ENCODE results near the gene ZNF549. TPM values are rescaled to one million over a fixed set of nuclear protein-coding genes. Genes with fewer than 3 reads are reported as not detected.
"Not testable (repeated sequence)": the region's sequence is repeated elsewhere in the genome, so short reads cannot be mapped to it uniquely, and the experiment has no call there.

The ZNF549 gene
- total RNA-seq (2022) (5.2 and 5.5 TPM in 2 replicates), Bru-seq, nascent RNA (percentile 60 among the genes with signal in this experiment), BruChase-seq, experiment 1, labeled RNA remaining after a 2-hour chase (percentile 66 among the genes with signal in this experiment), BruChase-seq, experiment 2, labeled RNA remaining after a 6-hour chase (percentile 57 among the genes with signal in this experiment)
- long read RNA-seq, full-length matches to known transcripts: 4 of 7 reads
- long read RNA-seq, partial matches to known transcripts: 0 of 7 reads
- long read RNA-seq, other reads (novel, unspliced or antisense): 3 of 7 reads

GRCh38 chr19:57527136-57527881 is at the start of gene ZNF549:
TSS of gene ZNF549 (plus strand) at chr19:57527356. CDS start at chr19:57527574, 218 bp downstream.
- no peaks in the 10 kb centered on the region for H3K27me3 Mint-ChIP-seq (ENCODE audit: insufficient read depth, unreplicated experiment)
- H3K9me3 Mint-ChIP-seq (ENCODE audit: unreplicated experiment): peaks cover 25% of the 10 kb centered on the region
- peaks cover 8% of the 10 kb centered on the region for H3K4me1 Mint-ChIP-seq (ENCODE audit: low read depth, unreplicated experiment)
- Histone ChIP-seq H3K27me3 (replicated peaks; ENCODE audit: control insufficient read depth, insufficient read depth, low read length) (no peaks in the 10 kb centered on the region), H3K36me3 (ENCODE audit: control insufficient read depth, insufficient read depth, low read length) (no peaks in the 10 kb centered on the region), H3K9me3 (peaks cover 8% of the 10 kb centered on the region; the same call in 1 of the 2 replicates), H3K4me1 (no peaks in the 10 kb centered on the region), H3K4me3 (ENCODE audit: low read depth, low read length) (peak within 1 kb of the TSS; percentile 86)
- peaks cover 4% of the 10 kb centered on the region for H3K36me3 Mint-ChIP-seq (ENCODE audit: insufficient read depth, unreplicated experiment)
- POLR2A ChIA-PET: interaction anchor here (0.6 kb wide), 1 partner anchor 321 kb away, joined by 6 read pairs; no protein-coding TSS in a partner anchor
- BruUV-seq (replicated peaks): TSS peak; percentile 31
- TF ChIP-seq, protein P1, sequence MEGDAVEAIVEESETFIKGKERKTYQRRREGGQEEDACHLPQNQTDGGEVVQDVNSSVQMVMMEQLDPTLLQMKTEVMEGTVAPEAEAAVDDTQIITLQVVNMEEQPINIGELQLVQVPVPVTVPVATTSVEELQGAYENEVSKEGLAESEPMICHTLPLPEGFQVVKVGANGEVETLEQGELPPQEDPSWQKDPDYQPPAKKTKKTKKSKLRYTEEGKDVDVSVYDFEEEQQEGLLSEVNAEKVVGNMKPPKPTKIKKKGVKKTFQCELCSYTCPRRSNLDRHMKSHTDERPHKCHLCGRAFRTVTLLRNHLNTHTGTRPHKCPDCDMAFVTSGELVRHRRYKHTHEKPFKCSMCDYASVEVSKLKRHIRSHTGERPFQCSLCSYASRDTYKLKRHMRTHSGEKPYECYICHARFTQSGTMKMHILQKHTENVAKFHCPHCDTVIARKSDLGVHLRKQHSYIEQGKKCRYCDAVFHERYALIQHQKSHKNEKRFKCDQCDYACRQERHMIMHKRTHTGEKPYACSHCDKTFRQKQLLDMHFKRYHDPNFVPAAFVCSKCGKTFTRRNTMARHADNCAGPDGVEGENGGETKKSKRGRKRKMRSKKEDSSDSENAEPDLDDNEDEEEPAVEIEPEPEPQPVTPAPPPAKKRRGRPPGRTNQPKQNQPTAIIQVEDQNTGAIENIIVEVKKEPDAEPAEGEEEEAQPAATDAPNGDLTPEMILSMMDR (IDR thresholded peaks at IDR 0.05; ENCODE audit: insufficient read depth in 1 of 2, low read depth in 1 of 2, low read length in 1 of 2, severe bottlenecking in 1 of 2, unreplicated experiment in 1 of 2): no peak
- peak within 1 kb of the TSS; percentile 83 for H3K27ac Mint-ChIP-seq (ENCODE audit: unreplicated experiment)
- intact Hi-C loops (cut with micrococcal nuclease; ENCODE audit: unreplicated experiment): loop anchor here (1.0 kb wide), 1 partner anchor 32 kb away; the partner anchor contains the start of gene ZNF550
- peak; percentile 88 to 91 for DNase-seq
- CTCF ChIA-PET: interaction anchor here (0.6 kb wide), 1 partner anchor 42 kb away, joined by 3 read pairs; no protein-coding TSS in a partner anchor
- peak within 1 kb of the TSS; percentile 87 for H3K4me3 Mint-ChIP-seq (ENCODE audit: unreplicated experiment)

DNA sequence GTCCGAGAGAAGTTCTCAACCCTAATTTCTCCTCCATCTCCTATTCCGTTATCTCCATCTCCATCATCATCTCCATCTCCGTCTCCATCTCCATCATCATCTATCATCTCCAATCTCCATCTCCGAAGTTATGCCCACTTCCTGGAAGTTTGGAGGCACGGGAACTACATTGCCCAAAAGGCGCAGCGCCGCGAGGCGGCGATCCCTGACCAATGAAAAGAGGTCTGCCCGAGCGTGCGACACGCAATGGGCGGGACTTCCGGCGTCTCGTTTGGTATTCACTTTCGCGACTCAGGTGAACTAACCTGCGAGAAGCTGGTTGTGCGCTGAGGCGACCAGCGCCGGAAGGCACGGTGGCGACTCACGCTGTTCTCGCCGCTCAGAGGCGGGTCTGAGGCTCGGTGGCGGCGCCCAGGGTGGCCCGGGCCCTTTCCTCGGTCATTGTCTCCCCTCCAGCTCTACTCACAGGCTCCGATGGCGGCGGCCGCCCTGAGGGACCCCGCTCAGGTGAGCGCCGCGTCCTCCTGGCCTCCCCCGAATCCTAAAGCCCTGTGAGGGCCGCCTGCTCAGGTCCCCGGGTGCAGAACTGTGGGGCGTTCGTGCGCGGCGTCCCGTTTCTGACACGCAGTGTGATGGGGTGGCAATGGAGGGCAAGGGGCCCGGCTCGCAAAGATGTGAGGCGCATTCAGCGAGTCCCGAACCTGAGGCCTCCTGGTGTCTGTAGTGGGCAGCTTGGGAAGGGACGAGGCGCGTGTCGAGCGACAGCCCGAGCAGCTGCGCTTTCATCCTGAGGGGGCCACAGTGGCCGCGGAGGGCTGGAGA is 39.5 kb upstream of the ZNF549 start, which contains the start of gene ZNF419:
TSS of gene ZNF419 (plus strand) at position 274 of the 822 bp plus-strand sequence. CDS start at position 475, 201 bp downstream.
- peaks cover 30% of the 10 kb centered on the region for H3K9me3 Mint-ChIP-seq (ENCODE audit: unreplicated experiment)
- H3K36me3 ChIP-seq (ENCODE audit: control insufficient read depth, insufficient read depth, low read length); H3K4me1 ChIP-seq; BruUV-seq (replicated peaks); H3K4me1 Mint-ChIP-seq (ENCODE audit: low read depth, unreplicated experiment); H3K27me3 Mint-ChIP-seq (ENCODE audit: insufficient read depth, unreplicated experiment); H3K27me3 ChIP-seq (replicated peaks; ENCODE audit: control insufficient read depth, insufficient read depth, low read length): not testable (repeated sequence)
- H3K9me3 ChIP-seq: peaks cover 14% of the 10 kb centered on the region; the same call in 1 of the 2 replicates
- peak within 1 kb of the TSS; percentile 40 for H3K4me3 Mint-ChIP-seq (ENCODE audit: unreplicated experiment)
- ChIA-PET CTCF (interaction anchor here (0.9 kb wide), 1 partner anchor 10 kb away, joined by 5 read pairs; the partner anchor contains the start of gene ZNF772), POLR2A (interaction anchor here (0.6 to 1.4 kb wide), 3 partner anchors 12 to 194 kb away, joined by 4 to 11 read pairs (median 6); partner anchors contain the start of genes ZNF551 and ZNF773)
- peak within 1 kb of the TSS; percentile 62 for H3K27ac Mint-ChIP-seq (ENCODE audit: unreplicated experiment)
- DNase-seq: peak; percentile 96
- intact Hi-C loops (cut with micrococcal nuclease; ENCODE audit: unreplicated experiment): loop anchor here (1.0 kb wide), 1 partner anchor 52 kb away; the partner anchor contains the start of gene ZNF749
- peak within 1 kb of the TSS; percentile 96 for H3K4me3 ChIP-seq (ENCODE audit: low read depth, low read length)
- peaks cover 32% of the 10 kb centered on the region for H3K36me3 Mint-ChIP-seq (ENCODE audit: insufficient read depth, unreplicated experiment)

GRCh38 chr19:57488299-57488644 is 38.9 kb upstream of the ZNF549 start:
- Mint-ChIP-seq H3K36me3 (ENCODE audit: insufficient read depth, unreplicated experiment) (peaks cover 36% of the 10 kb centered on the region), H3K4me3 (ENCODE audit: unreplicated experiment) (peak overlapping the region; percentile 40), H3K9me3 (ENCODE audit: unreplicated experiment) (peaks cover 30% of the 10 kb centered on the region), H3K27ac (ENCODE audit: unreplicated experiment) (peak overlapping the region; percentile 62)
- H3K27me3 ChIP-seq (replicated peaks; ENCODE audit: control insufficient read depth, insufficient read depth, low read length); H3K4me1 ChIP-seq; POLR2A ChIA-PET; CTCF ChIA-PET; intact Hi-C loops (cut with micrococcal nuclease; ENCODE audit: unreplicated experiment); H3K4me1 Mint-ChIP-seq (ENCODE audit: low read depth, unreplicated experiment); H3K27me3 Mint-ChIP-seq (ENCODE audit: insufficient read depth, unreplicated experiment); H3K36me3 ChIP-seq (ENCODE audit: control insufficient read depth, insufficient read depth, low read length); DNase-seq: not testable (repeated sequence)
- Histone ChIP-seq H3K4me3 (ENCODE audit: low read depth, low read length) (peak overlapping the region; percentile 18), H3K9me3 (peaks cover 14% of the 10 kb centered on the region; the same call in 1 of the 2 replicates)
- TSS peak; percentile 56 for BruUV-seq (replicated peaks)

GRCh38 chr19:57499332-57499679 is 27.9 kb upstream of the ZNF549 start:
- H3K4me1 ChIP-seq; H3K27me3 ChIP-seq (replicated peaks; ENCODE audit: control insufficient read depth, insufficient read depth, low read length); BruUV-seq (replicated peaks); intact Hi-C loops (cut with micrococcal nuclease; ENCODE audit: unreplicated experiment); DNase-seq; H3K36me3 ChIP-seq (ENCODE audit: control insufficient read depth, insufficient read depth, low read length); H3K27ac Mint-ChIP-seq (ENCODE audit: unreplicated experiment); H3K4me3 ChIP-seq (ENCODE audit: low read depth, low read length); H3K27me3 Mint-ChIP-seq (ENCODE audit: insufficient read depth, unreplicated experiment): not testable (repeated sequence)
- H3K4me1 Mint-ChIP-seq (ENCODE audit: low read depth, unreplicated experiment): peaks cover 14% of the 10 kb centered on the region
- peak overlapping the region; percentile 38 for H3K4me3 Mint-ChIP-seq (ENCODE audit: unreplicated experiment)
- peaks cover 11% of the 10 kb centered on the region for H3K9me3 ChIP-seq
- peaks cover 42% of the 10 kb centered on the region for H3K36me3 Mint-ChIP-seq (ENCODE audit: insufficient read depth, unreplicated experiment)
- CTCF ChIA-PET: interaction anchor here (0.6 kb wide), 1 partner anchor 509 kb away, joined by 3 read pairs; no protein-coding TSS in a partner anchor
- peaks cover 35% of the 10 kb centered on the region for H3K9me3 Mint-ChIP-seq (ENCODE audit: unreplicated experiment)
- POLR2A ChIA-PET: interaction anchor here (0.6 to 1.0 kb wide), 2 partner anchors 12 to 513 kb away, joined by 3 to 11 read pairs; partner anchors contain the start of gene ZNF419

DNA sequence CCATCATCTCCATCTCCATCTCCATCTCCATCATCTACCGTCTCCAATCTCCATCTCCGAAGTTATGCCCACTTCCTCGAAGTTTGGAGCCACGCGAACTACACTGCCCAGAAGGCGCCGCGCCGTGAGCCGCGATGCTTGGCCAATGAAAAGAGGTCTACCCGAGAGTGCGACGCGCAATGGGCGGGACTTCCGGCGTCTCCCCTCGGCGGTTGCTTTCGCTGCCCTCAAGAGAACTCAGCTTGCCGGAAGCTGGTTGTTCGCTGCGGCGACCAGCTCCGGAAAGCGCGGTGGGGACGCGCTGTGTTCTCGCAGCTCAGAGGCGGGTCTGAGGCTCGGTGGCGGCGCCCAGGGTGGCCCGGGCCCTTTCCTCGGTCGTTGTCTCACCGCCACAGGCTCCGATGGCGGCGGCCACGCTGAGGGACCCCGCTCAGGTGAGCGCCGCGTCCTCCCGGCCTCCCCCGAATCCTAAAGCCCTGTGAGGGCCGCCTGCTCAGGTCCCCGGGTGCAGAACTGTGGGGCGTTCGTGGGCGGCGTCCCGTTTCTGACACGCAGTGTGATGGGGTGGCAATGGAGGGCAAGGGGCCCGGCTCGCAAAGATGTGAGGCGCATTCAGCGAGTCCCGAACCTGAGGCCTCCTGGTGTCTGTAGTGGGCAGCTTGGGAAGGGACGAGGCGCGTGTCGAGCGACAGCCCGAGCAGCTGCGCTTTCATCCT is 27.3 kb upstream of the ZNF549 start, which contains the start of gene ZNF773:
TSS of gene ZNF773 (plus strand) at position 259 of the 716 bp plus-strand sequence. CDS start at position 402, 143 bp downstream.
- H3K4me3 Mint-ChIP-seq (ENCODE audit: unreplicated experiment): peak within 1 kb of the TSS; percentile 38
- H3K36me3 ChIP-seq (ENCODE audit: control insufficient read depth, insufficient read depth, low read length); BruUV-seq (replicated peaks); H3K27me3 ChIP-seq (replicated peaks; ENCODE audit: control insufficient read depth, insufficient read depth, low read length); H3K27me3 Mint-ChIP-seq (ENCODE audit: insufficient read depth, unreplicated experiment); intact Hi-C loops (cut with micrococcal nuclease; ENCODE audit: unreplicated experiment); H3K4me1 ChIP-seq; H3K27ac Mint-ChIP-seq (ENCODE audit: unreplicated experiment): not testable (repeated sequence)
- POLR2A ChIA-PET: interaction anchor here (0.6 to 1.0 kb wide), 3 partner anchors 12 to 965 kb away, joined by 3 to 11 read pairs (median 3); partner anchors contain the start of gene ZNF419
- H3K4me1 Mint-ChIP-seq (ENCODE audit: low read depth, unreplicated experiment): peaks cover 14% of the 10 kb centered on the region
- CTCF ChIA-PET: interaction anchor here (0.6 kb wide), 1 partner anchor 509 kb away, joined by 3 read pairs; no protein-coding TSS in a partner anchor
- DNase-seq: peak; percentile 94 to 95
- Histone ChIP-seq H3K9me3 (peaks cover 11% of the 10 kb centered on the region), H3K4me3 (ENCODE audit: low read depth, low read length) (peak within 1 kb of the TSS; percentile 53)
- peaks cover 42% of the 10 kb centered on the region for H3K36me3 Mint-ChIP-seq (ENCODE audit: insufficient read depth, unreplicated experiment)
- peaks cover 31% of the 10 kb centered on the region for H3K9me3 Mint-ChIP-seq (ENCODE audit: unreplicated experiment)

Measured in Caco-2 (cell line).